Measurements from ENCODE around the gene KRT72. TPM values are rescaled to one million over a fixed set of nuclear protein-coding genes. Genes with fewer than 3 reads are reported as not detected.

KRT72 gene
- total RNA-seq, 1 experiment from 2014 or later = not detected

GRCh38 chr12:52629281-52630007 is 28.2 kb upstream of the KRT72 start:
- Mint-ChIP-seq H3K36me3 (ENCODE audit: insufficient read depth in 1 of 3, low read depth in 3 of 3) (no peaks in the 10 kb centered on the region), H3K27ac (no peak overlapping the region), H3K4me3 (no peak overlapping the region), H3K4me1 (peaks cover 4 to 5% of the 10 kb centered on the region in 2 experiments), H3K27me3 (ENCODE audit: low read depth) (peaks cover 14% of the 10 kb centered on the region), H3K9me3 (no peaks in the 10 kb centered on the region)
- Histone ChIP-seq H4K20me1 (ENCODE audit: control insufficient read depth, insufficient read depth, insufficient read length) (no peaks in the 10 kb centered on the region), H3K27me3 (ENCODE audit: insufficient read depth, low read length) (no peaks in the 10 kb centered on the region), H3K56ac (ENCODE audit: insufficient read length, low read depth, low read length) (no peak overlapping the region), H3K14ac (ENCODE audit: insufficient read depth, low read length) (no peak overlapping the region), H3K9ac (ENCODE audit: extremely low read depth, insufficient read length, low read length) (no peak overlapping the region), H4K5ac (ENCODE audit: insufficient read length, low read depth, low read length) (no peak overlapping the region), H3K4ac (ENCODE audit: low read depth, low read length) (no peak overlapping the region), H3K9me3 (ENCODE audit: control insufficient read depth, low read depth, low read length) (no peaks in the 10 kb centered on the region), H3K18ac (ENCODE audit: insufficient read length, low read depth, low read length) (no peak overlapping the region), H3K79me1 (ENCODE audit: insufficient read depth, low read depth, low read length, poor library complexity, severe bottlenecking) (no peaks in the 10 kb centered on the region), H2AK5ac (ENCODE audit: insufficient read length, low read length) (no peak overlapping the region), H3K4me2 (ENCODE audit: insufficient read depth, insufficient read length, low read length) (no peak overlapping the region), H2BK5ac (ENCODE audit: insufficient read length, low read length) (no peak overlapping the region), H3K27ac (ENCODE audit: insufficient read length, low read depth, low read length) (no peak overlapping the region), H2BK20ac (ENCODE audit: low read depth, low read length, poor library complexity, severe bottlenecking) (no peak overlapping the region), H2AFZ (ENCODE audit: low read length) (no peak overlapping the region), H4K91ac (ENCODE audit: insufficient read length, low read depth, low read length) (no peak overlapping the region), H3K4me1 (ENCODE audit: insufficient read depth, low read length) (no peaks in the 10 kb centered on the region), H2BK12ac (ENCODE audit: insufficient read length, low read depth, low read length) (no peak overlapping the region), H3T11ph (ENCODE audit: low read length) (no peak overlapping the region), H2BK15ac (ENCODE audit: low read depth, low read length) (no peak overlapping the region), H4K8ac (replicated peaks; ENCODE audit: insufficient read length, low read depth, low read length) (no peak overlapping the region), H3K23me2 (ENCODE audit: insufficient read length, low read depth, low read length, poor library complexity, severe bottlenecking) (no peaks in the 10 kb centered on the region), H3K79me2 (ENCODE audit: insufficient read depth, low read length) (no peaks in the 10 kb centered on the region), H2BK120ac (ENCODE audit: low read depth, low read length, poor library complexity, severe bottlenecking) (no peak overlapping the region), H3K23ac (ENCODE audit: insufficient read length, low read depth, low read length) (no peak overlapping the region)
- WGBS (ENCODE audit: extremely low coverage, insufficient read length, low lambda C conversion rate) = no CpG with 5 or more reads among the region's 12 CpGs
- peak; percentile 15 for DNase-seq
- no peak for TF ChIP-seq CTCF (conservative IDR thresholded peaks at IDR 0.05)

All from H9 (cell line).